Astrocyte (in vitro differentiated cells and primary cell): ENCODE data around the gene MYF5. TPM values are rescaled to one million over a fixed set of nuclear protein-coding genes. Genes with fewer than 3 reads are reported as not detected.

Experiments used
- DNase-seq: peaks from one replicate; pipeline ENCODE4 v3.0.0-alpha.2; 2010; ENCODE audit warnings: low read depth
- FAIRE-seq: peaks from 2 replicates; lab custom pipeline; 2011; peaks lifted over from hg19 to GRCh38; lab: Jason Lieb, UNC
- H2AFZ ChIP-seq: 2 replicates; pipeline ENCODE4 v1.6.0; 2012; ENCODE audit warnings: low read depth, low read length, inconsistent platforms
- H3K27ac ChIP-seq: 2 replicates; pipeline ENCODE4 v1.5.1; 2011; ENCODE audit warnings: low read depth, low read length, inconsistent platforms
- H3K27me3 ChIP-seq: 2 replicates; pipeline ENCODE4 v1.6.0; 2011; ENCODE audit warnings: low read length, inconsistent platforms; ENCODE audit not compliant: insufficient read depth
- H3K36me3 ChIP-seq: 2 replicates; pipeline ENCODE4 v1.5.1; 2011; ENCODE audit warnings: low read length, inconsistent platforms; ENCODE audit not compliant: insufficient read depth
- H3K4me1 ChIP-seq: 2 replicates; pipeline ENCODE4 v1.5.1; 2011; ENCODE audit warnings: low read length, inconsistent platforms; ENCODE audit not compliant: insufficient read depth
- H3K4me2 ChIP-seq: 2 replicates; pipeline ENCODE4 v1.6.0; 2012; ENCODE audit warnings: low read length, inconsistent platforms
- H3K4me3 ChIP-seq: 2 replicates; pipeline ENCODE4 v1.5.1; 2011; ENCODE audit warnings: low read depth, mild to moderate bottlenecking, low read length, inconsistent platforms; ENCODE audit not compliant: insufficient read depth
- H3K79me2 ChIP-seq: 2 replicates; pipeline ENCODE4 v1.6.0; 2012; ENCODE audit warnings: mild to moderate bottlenecking, low read length, inconsistent platforms; ENCODE audit not compliant: insufficient read depth
- H3K9ac ChIP-seq: 2 replicates; pipeline ENCODE4 v1.6.0; 2012; ENCODE audit warnings: mild to moderate bottlenecking, low read length, inconsistent platforms
- H3K9me3 ChIP-seq: 2 replicates; pipeline ENCODE4 v1.5.1; 2012; ENCODE audit warnings: low read depth, mild to moderate bottlenecking, low read length, inconsistent platforms; ENCODE audit not compliant: insufficient read depth
- H4K20me1 ChIP-seq: 2 replicates; pipeline ENCODE4 v1.6.0; 2012; ENCODE audit warnings: low read length, inconsistent platforms; ENCODE audit not compliant: insufficient read depth
- H3K27ac Mint-ChIP-seq: one replicate; pipeline ENCODE4 v1.8.0; 2021; ENCODE audit warnings: mild to moderate bottlenecking, mixed read lengths; ENCODE audit not compliant: unreplicated experiment
- H3K27me3 Mint-ChIP-seq: one replicate; pipeline ENCODE4 v1.8.0; 2021; ENCODE audit warnings: low read depth, mixed read lengths; ENCODE audit not compliant: unreplicated experiment
- H3K36me3 Mint-ChIP-seq: one replicate; pipeline ENCODE4 v1.8.0; 2021; ENCODE audit warnings: low read depth, mixed read lengths; ENCODE audit not compliant: unreplicated experiment
- H3K4me1 Mint-ChIP-seq: one replicate; pipeline ENCODE4 v1.8.0; 2021; ENCODE audit warnings: low read depth, mixed read lengths; ENCODE audit not compliant: unreplicated experiment
- H3K4me3 Mint-ChIP-seq: one replicate; pipeline ENCODE4 v1.8.0; 2021; ENCODE audit warnings: mild to moderate bottlenecking, moderate library complexity, mixed read lengths; ENCODE audit not compliant: unreplicated experiment
- H3K9me3 Mint-ChIP-seq: one replicate; pipeline ENCODE4 v1.8.0; 2021; ENCODE audit warnings: mild to moderate bottlenecking, mixed read lengths; ENCODE audit not compliant: unreplicated experiment
- CTCF ChIP-seq: IDR thresholded peaks from 2 replicates; pipeline ENCODE4 v1.5.1; 2011; ENCODE audit warnings: low read depth, mild to moderate bottlenecking, inconsistent platforms, low read length, moderate library complexity; ENCODE audit not compliant: insufficient read depth
- EZH2 ChIP-seq: IDR thresholded peaks from 2 replicates; pipeline ENCODE4 v1.6.1; 2012; ENCODE audit warnings: mild to moderate bottlenecking, low read length, inconsistent platforms; ENCODE audit not compliant: insufficient read depth
- total RNA-seq: library from RNA; stranded (reverse); gene quantifications from 2 replicates; pipeline ENCODE4 v1.2.1, GENCODE V29; 2021

MYF5 gene
- total RNA-seq, 1 donor from 2014 or later = not detected

- H3K36me3 Mint-ChIP-seq = no peaks in the 10 kb centered on the region
- Histone ChIP-seq H3K4me3 (no peak overlapping the region), H3K4me1 (peaks cover 15% of the 10 kb centered on the region), H3K27me3 (peaks cover 4% of the 10 kb centered on the region), H3K9ac (no peak overlapping the region), H3K4me2 (no peak overlapping the region), H4K20me1 (no peaks in the 10 kb centered on the region), H2AFZ (no peak overlapping the region), H3K36me3 (no peaks in the 10 kb centered on the region), H3K27ac (no peak overlapping the region), H3K79me2 (no peaks in the 10 kb centered on the region), H3K9me3 (no peaks in the 10 kb centered on the region)
- no peak overlapping the region for H3K4me3 Mint-ChIP-seq
- no peaks in the 10 kb centered on the region for H3K9me3 Mint-ChIP-seq
- TF ChIP-seq EZH2 (no peak), CTCF (no peak)
- no peak for FAIRE-seq
- DNase-seq = no peak
- H3K27ac Mint-ChIP-seq = no peak overlapping the region
- peaks cover 30% of the 10 kb centered on the region for H3K27me3 Mint-ChIP-seq
- H3K4me1 Mint-ChIP-seq = peaks cover 20% of the 10 kb centered on the region
Measured at GRCh38 chr12:80704420-80704819, 12.3 kb upstream of the MYF5 start.

DNA sequence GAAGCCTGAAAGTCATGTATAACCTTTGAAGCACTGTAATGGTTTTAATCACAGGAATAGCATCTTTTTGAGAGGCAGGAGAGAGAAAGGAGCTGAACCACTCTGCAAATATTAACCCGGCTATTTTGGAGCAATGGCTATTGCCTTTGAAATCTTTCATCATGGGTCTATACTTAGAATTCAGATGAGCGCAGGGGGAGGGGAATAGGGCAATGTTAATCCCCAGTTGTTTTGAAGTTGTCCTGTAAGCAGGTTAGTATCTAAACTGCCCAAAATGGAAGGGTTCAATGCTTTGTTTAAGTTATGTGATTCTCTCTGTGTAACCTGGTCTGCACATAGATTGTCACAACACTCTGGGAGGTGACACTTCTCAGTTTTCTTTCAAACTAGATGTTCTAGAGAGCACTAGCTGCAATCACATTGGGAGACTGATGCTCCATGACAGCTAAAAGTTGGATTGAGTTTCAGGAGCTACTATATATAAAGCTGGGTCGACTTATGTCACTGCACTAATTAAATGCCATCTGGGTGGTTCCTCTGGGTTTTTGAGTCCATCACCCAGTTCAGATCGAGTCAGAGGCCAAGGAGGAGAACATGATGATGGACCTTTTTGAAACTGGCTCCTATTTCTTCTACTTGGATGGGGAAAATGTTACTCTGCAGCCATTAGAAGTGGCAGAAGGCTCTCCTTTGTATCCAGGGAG lies 9.4 kb upstream of the MYF5 start, which contains the start of gene MYF6:
MYF6 (plus strand) TSS at position 509 of the 704 bp plus-strand sequence; CDS start at position 595, 86 bp downstream.
- peak within 1 kb of the TSS; percentile 83 for H3K4me2 ChIP-seq
- peaks cover 20% of the 10 kb centered on the region for H3K4me1 Mint-ChIP-seq

More for the DNA sequence above, 9.4 kb upstream of the MYF5 start, which contains the start of gene MYF6:
- peak within 1 kb of the TSS; percentile 17 for H3K9ac ChIP-seq
- Mint-ChIP-seq H3K27ac (no peak within 1 kb of the TSS), H3K9me3 (no peaks in the 10 kb centered on the region), H3K27me3 (peaks cover 50% of the 10 kb centered on the region), H3K36me3 (no peaks in the 10 kb centered on the region), H3K4me3 (peak within 1 kb of the TSS; percentile 74)
- H3K27me3 ChIP-seq = peaks cover 4% of the 10 kb centered on the region
- no peak within 1 kb of the TSS for H3K27ac ChIP-seq
- FAIRE-seq = no peak
- H3K4me3 ChIP-seq = peak within 1 kb of the TSS; percentile 51
- H3K4me1 ChIP-seq = peaks cover 15% of the 10 kb centered on the region
- H3K36me3 ChIP-seq = no peaks in the 10 kb centered on the region
- no peak for DNase-seq
- no peaks in the 10 kb centered on the region for H4K20me1 ChIP-seq
- H3K79me2 ChIP-seq = no peaks in the 10 kb centered on the region
- H3K9me3 ChIP-seq = no peaks in the 10 kb centered on the region
- no peak for TF ChIP-seq EZH2
- no peak for TF ChIP-seq CTCF
- H2AFZ ChIP-seq = peak within 1 kb of the TSS; percentile 75
